ENCODE measurements around the gene OXCT2. TPM values are rescaled to one million over a fixed set of nuclear protein-coding genes. Genes with fewer than 3 reads are reported as not detected.

The OXCT2 gene
- polyA plus RNA-seq, 1 of the 3 experiments (the other 2 are of a cell fraction): 0.44 TPM

- 89% methylated on average over 4 of the region's 6 CpGs for WGBS (ENCODE audit: low lambda C conversion rate)
- H3F3A ChIP-seq (replicated peaks; ENCODE audit: insufficient read depth): peaks cover 4% of the 10 kb centered on the region
- no peak overlapping the region for H3K27ac ChIP-seq (ENCODE audit: low read depth in 2 of 2, low read length in 1 of 2)
- no peaks in the 10 kb centered on the region for H3K9me2 ChIP-seq
- no peaks in the 10 kb centered on the region for H3K27me3 ChIP-seq (ENCODE audit: insufficient read depth)
- no peak for TF ChIP-seq RCOR1 (IDR thresholded peaks at IDR 0.05; ENCODE audit: low read length)
- TF ChIP-seq NRF1 (IDR thresholded peaks at IDR 0.05; ENCODE audit: low read depth, low read length): no peak
- no peak for TF ChIP-seq FOSL2 (IDR thresholded peaks at IDR 0.05; ENCODE audit: borderline replicate concordance, low read depth)
- TF ChIP-seq IRF3 (IDR thresholded peaks at IDR 0.05; ENCODE audit: low read depth, low read length): no peak
- TF ChIP-seq MAX (IDR thresholded peaks at IDR 0.05; ENCODE audit: low read depth): no peak
- TF ChIP-seq GABPA (IDR thresholded peaks at IDR 0.05; ENCODE audit: low read depth): no peak
- no peak for TF ChIP-seq SMC3 (IDR thresholded peaks at IDR 0.05; ENCODE audit: low read depth, low read length)
- no peak for TF ChIP-seq MXI1 (IDR thresholded peaks at IDR 0.05; ENCODE audit: low read depth, low read length)
- TF ChIP-seq CTCF (IDR thresholded peaks at IDR 0.05): no peak
- TF ChIP-seq, protein P1, sequence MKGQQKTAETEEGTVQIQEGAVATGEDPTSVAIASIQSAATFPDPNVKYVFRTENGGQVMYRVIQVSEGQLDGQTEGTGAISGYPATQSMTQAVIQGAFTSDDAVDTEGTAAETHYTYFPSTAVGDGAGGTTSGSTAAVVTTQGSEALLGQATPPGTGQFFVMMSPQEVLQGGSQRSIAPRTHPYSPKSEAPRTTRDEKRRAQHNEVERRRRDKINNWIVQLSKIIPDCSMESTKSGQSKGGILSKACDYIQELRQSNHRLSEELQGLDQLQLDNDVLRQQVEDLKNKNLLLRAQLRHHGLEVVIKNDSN (IDR thresholded peaks at IDR 0.05; ENCODE audit: borderline replicate concordance, low read depth): no peak
- no peak for TF ChIP-seq JUND (IDR thresholded peaks at IDR 0.05)
- H4K20me1 ChIP-seq (ENCODE audit: insufficient read depth): no peaks in the 10 kb centered on the region
- H3K79me2 ChIP-seq (ENCODE audit: insufficient read depth): no peaks in the 10 kb centered on the region
- H3K36me3 ChIP-seq (replicated peaks in 1 of 2; ENCODE audit: control insufficient read depth in 1 of 2, insufficient read depth in 2 of 2, low read length in 1 of 2): peaks cover 37 to 79% of the 10 kb centered on the region in 2 experiments
- H2AFZ ChIP-seq (ENCODE audit: low read depth): no peak overlapping the region
- H3K9ac ChIP-seq: no peak overlapping the region
- H3K4me3 ChIP-seq (ENCODE audit: low read depth in 2 of 2, low read length in 1 of 2): no peak overlapping the region
- no peak overlapping the region for H3K4me2 ChIP-seq
- POLR2A ChIA-PET: no interaction called here
- no peaks in the 10 kb centered on the region; a peak in 1 of 4 replicates for H3K4me1 ChIP-seq (ENCODE audit: control insufficient read depth in 1 of 2, insufficient read depth in 2 of 2, low read depth in 1 of 2, low read length in 1 of 2)
- no peak for DNase-seq
- no peaks in the 10 kb centered on the region for H3K9me3 ChIP-seq
- CTCF ChIA-PET: no interaction called here
Observed at GRCh38 chr1:39752703-39753102, 18.4 kb downstream of the OXCT2 start.

DNA sequence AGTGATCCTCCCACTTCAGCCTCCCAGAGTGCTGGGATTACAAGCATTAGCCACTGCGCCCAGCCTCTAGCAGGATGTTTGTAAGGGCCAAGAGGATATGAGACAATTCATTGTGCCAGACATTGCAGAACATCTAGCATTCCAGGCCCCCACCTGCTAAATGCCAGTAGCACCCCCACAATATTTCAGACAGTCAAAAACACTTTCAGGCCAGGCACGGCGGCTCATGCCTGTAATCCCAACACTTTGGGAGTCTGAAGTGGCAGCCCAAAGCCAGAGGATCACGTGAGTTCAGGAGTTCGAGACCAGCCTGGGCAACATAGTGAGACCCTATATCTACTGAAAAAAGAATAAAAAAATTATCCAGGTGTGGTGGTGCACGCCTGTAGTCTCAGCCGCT, 19.6 kb downstream of the OXCT2 start:
- H4K20me1 ChIP-seq (ENCODE audit: insufficient read depth): no peaks in the 10 kb centered on the region
- peaks cover 2% of the 10 kb centered on the region for H3F3A ChIP-seq (replicated peaks; ENCODE audit: insufficient read depth)
- H3K36me3 ChIP-seq (replicated peaks in 1 of 2; ENCODE audit: control insufficient read depth in 1 of 2, insufficient read depth in 2 of 2, low read length in 1 of 2): peaks cover 38 to 77% of the 10 kb centered on the region in 2 experiments
- ChIA-PET POLR2A (no interaction called here), CTCF (interaction anchor here (0.7 kb wide), 1 partner anchor 13 kb away, joined by 3 read pairs; the partner anchor contains the start of gene PPIE)
- DNase-seq: no peak
- 96% methylated on average over 7 of the region's 7 CpGs for WGBS (ENCODE audit: low lambda C conversion rate)
- no peak overlapping the region for H3K9ac ChIP-seq
- H3K27me3 ChIP-seq (ENCODE audit: insufficient read depth): no peaks in the 10 kb centered on the region
- no peaks in the 10 kb centered on the region for H3K79me2 ChIP-seq (ENCODE audit: insufficient read depth)
- no peak overlapping the region for H3K4me3 ChIP-seq (ENCODE audit: low read depth in 2 of 2, low read length in 1 of 2)
- H3K9me3 ChIP-seq: no peaks in the 10 kb centered on the region
- no peak overlapping the region for H3K4me2 ChIP-seq
- no peak overlapping the region for H2AFZ ChIP-seq (ENCODE audit: low read depth)
- no peaks in the 10 kb centered on the region for H3K9me2 ChIP-seq
- no peaks in the 10 kb centered on the region for H3K4me1 ChIP-seq (ENCODE audit: control insufficient read depth in 1 of 2, insufficient read depth in 2 of 2, low read depth in 1 of 2, low read length in 1 of 2)
- no peak overlapping the region for H3K27ac ChIP-seq (ENCODE audit: low read depth in 2 of 2, low read length in 1 of 2)
- TF ChIP-seq FOXM1 (IDR thresholded peaks at IDR 0.05; ENCODE audit: low read depth): no peak
- no peak for TF ChIP-seq ZBTB33 (IDR thresholded peaks at IDR 0.05; ENCODE audit: borderline replicate concordance, low read depth)
- no peak for TF ChIP-seq RXRA (IDR thresholded peaks at IDR 0.05; ENCODE audit: borderline replicate concordance, low read depth)
- TF ChIP-seq, protein P2, sequence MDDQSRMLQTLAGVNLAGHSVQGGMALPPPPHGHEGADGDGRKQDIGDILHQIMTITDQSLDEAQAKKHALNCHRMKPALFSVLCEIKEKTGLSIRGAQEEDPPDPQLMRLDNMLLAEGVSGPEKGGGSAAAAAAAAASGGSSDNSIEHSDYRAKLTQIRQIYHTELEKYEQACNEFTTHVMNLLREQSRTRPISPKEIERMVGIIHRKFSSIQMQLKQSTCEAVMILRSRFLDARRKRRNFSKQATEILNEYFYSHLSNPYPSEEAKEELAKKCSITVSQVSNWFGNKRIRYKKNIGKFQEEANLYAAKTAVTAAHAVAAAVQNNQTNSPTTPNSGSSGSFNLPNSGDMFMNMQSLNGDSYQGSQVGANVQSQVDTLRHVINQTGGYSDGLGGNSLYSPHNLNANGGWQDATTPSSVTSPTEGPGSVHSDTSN (IDR thresholded peaks at IDR 0.05): no peak
- TF ChIP-seq IRF3 (IDR thresholded peaks at IDR 0.05; ENCODE audit: low read depth, low read length): no peak
- no peak for TF ChIP-seq POLR2AphosphoS5 (IDR thresholded peaks at IDR 0.05; ENCODE audit: low read depth, low read length)
- TF ChIP-seq NFIC (IDR thresholded peaks at IDR 0.05; ENCODE audit: borderline replicate concordance): no peak
- no peak for TF ChIP-seq SMC3 (IDR thresholded peaks at IDR 0.05; ENCODE audit: low read depth, low read length)
- no peak for TF ChIP-seq MXI1 (IDR thresholded peaks at IDR 0.05; ENCODE audit: low read depth, low read length)
- TF ChIP-seq EZH2phosphoT487 (IDR thresholded peaks at IDR 0.05; ENCODE audit: borderline replicate concordance, low read depth): no peak
